SU-DHL-6 (cell line): ENCODE results near the gene CCSAP.
"Not testable (repeated sequence)": the region's sequence is repeated elsewhere in the genome, so short reads cannot be mapped to it uniquely, and the experiment has no call there.

Experiments
- H2AFZ ChIP-seq: fragments of 200-600 bp; sonication (generic); 2 replicates; pipeline ENCODE4 v1.6.1; 2014; ENCODE audit warnings: low read depth, mild to moderate bottlenecking, moderate library complexity, mixed read lengths, antibody characterized with exemption, low read length; ENCODE audit not compliant: severe bottlenecking
- H3F3A ChIP-seq: fragments of 200-600 bp; shearing (Covaris generic); 2 replicates; pipeline ENCODE4 v1.6.0; 2016; ENCODE audit warnings: antibody characterized with exemption, mild to moderate bottlenecking; ENCODE audit not compliant: insufficient read depth
- H3K27ac ChIP-seq: fragments of 200-600 bp; sonication (generic); 2 replicates; pipeline ENCODE4 v1.5.1; 2016; ENCODE audit warnings: low read depth, mild to moderate bottlenecking, low read length, moderate library complexity, mixed read lengths
- H3K27me3 ChIP-seq: fragments of 200-600 bp; sonication (generic), shearing (Covaris generic); 2 replicates; pipeline ENCODE4 v1.6.0; 2014; ENCODE audit warnings: mild to moderate bottlenecking, low read length
- H3K36me3 ChIP-seq: fragments of 200-600 bp; sonication (generic); 2 replicates; pipeline ENCODE4 v1.6.1; 2014; ENCODE audit warnings: mild to moderate bottlenecking, low read length, mixed read lengths
- H3K4me2 ChIP-seq: fragments of 300-600, 200-600 bp; shearing (Covaris generic), sonication (generic); 2 replicates; pipeline ENCODE4 v1.6.0; 2014; ENCODE audit warnings: low read length, low read depth, mild to moderate bottlenecking; ENCODE audit not compliant: poor library complexity, severe bottlenecking
- H3K4me3 ChIP-seq: fragments of 200-600 bp; sonication (generic); 2 replicates; pipeline ENCODE4 v1.5.1; 2014; ENCODE audit warnings: antibody characterized with exemption, low read length, mild to moderate bottlenecking, mixed read lengths; ENCODE audit not compliant: insufficient read depth, poor library complexity, severe bottlenecking
- H3K79me2 ChIP-seq: fragments of 200-600 bp; sonication (generic); 2 replicates; pipeline ENCODE4 v1.6.1; 2014; ENCODE audit warnings: mild to moderate bottlenecking, low read length, moderate library complexity; ENCODE audit not compliant: insufficient read depth
- H3K9ac ChIP-seq: fragments of 200-600 bp; sonication (generic); 2 replicates; pipeline ENCODE4 v1.7.0; 2014; ENCODE audit warnings: mild to moderate bottlenecking, low read length
- H3K9me2 ChIP-seq: fragments of 200-600 bp; sonication (generic); replicated peaks from 2 replicates; pipeline ENCODE4 v1.6.1; 2014; ENCODE audit warnings: low read length; ENCODE audit not compliant: insufficient read depth
- H3K9me3 ChIP-seq: fragments of 200-600 bp; sonication (generic); 2 replicates; pipeline ENCODE4 v1.6.1; 2014; ENCODE audit warnings: low read length, mixed read lengths; ENCODE audit not compliant: insufficient read depth
- H4K20me1 ChIP-seq: fragments of 200-600 bp; sonication (generic); 2 replicates; pipeline ENCODE4 v1.6.1; 2014; ENCODE audit warnings: low read depth, mild to moderate bottlenecking, antibody characterized with exemption, low read length, moderate library complexity, mixed read lengths
- EZH2phosphoT487 ChIP-seq: fragments of 200-600 bp; sonication (generic), shearing (Covaris generic); conservative IDR thresholded peaks from 2 replicates; pipeline ENCODE4 v1.6.1; 2018; ENCODE audit warnings: mild to moderate bottlenecking, antibody characterized with exemption, low read length, moderate library complexity, mixed read lengths
- TF ChIP-seq, protein P1 (sequence below): fragments of 200-600 bp; sonication (generic); IDR thresholded peaks from one replicate; pipeline ENCODE4 v1.5.1; 2017; ENCODE audit warnings: antibody characterized with exemption, mild to moderate bottlenecking, low read length, moderate library complexity; ENCODE audit not compliant: insufficient read depth, poor library complexity, severe bottlenecking

Gene CCSAP

DNA sequence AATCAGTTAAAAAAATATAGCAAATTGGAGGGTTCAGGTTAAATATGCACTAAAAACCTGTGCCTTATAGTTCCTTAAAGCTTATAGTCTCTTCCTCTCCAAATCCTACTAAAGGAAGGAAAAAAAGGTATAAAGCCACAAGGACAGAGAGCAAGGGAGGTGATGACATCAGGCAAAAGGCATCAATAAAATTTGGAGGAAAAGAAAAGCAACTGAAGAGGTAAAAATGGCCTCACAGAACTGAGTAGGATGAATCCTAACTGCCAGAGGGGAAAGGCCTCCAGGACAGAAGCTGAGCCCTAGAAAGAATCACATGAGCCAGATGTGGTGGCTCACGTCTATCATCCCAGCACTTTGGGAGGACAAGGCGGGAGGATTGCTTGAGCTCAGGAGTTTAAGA lies 8.1 kb downstream of the CCSAP start:
- TF ChIP-seq EZH2phosphoT487: no peak
- TF ChIP-seq, protein P1, sequence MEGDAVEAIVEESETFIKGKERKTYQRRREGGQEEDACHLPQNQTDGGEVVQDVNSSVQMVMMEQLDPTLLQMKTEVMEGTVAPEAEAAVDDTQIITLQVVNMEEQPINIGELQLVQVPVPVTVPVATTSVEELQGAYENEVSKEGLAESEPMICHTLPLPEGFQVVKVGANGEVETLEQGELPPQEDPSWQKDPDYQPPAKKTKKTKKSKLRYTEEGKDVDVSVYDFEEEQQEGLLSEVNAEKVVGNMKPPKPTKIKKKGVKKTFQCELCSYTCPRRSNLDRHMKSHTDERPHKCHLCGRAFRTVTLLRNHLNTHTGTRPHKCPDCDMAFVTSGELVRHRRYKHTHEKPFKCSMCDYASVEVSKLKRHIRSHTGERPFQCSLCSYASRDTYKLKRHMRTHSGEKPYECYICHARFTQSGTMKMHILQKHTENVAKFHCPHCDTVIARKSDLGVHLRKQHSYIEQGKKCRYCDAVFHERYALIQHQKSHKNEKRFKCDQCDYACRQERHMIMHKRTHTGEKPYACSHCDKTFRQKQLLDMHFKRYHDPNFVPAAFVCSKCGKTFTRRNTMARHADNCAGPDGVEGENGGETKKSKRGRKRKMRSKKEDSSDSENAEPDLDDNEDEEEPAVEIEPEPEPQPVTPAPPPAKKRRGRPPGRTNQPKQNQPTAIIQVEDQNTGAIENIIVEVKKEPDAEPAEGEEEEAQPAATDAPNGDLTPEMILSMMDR: no peak
- no peak overlapping the region for H2AFZ ChIP-seq
- peaks cover 3% of the 10 kb centered on the region; the same call in 1 of the 2 replicates for H3K36me3 ChIP-seq
- H4K20me1 ChIP-seq: no peaks in the 10 kb centered on the region
- no peak overlapping the region for H3K4me3 ChIP-seq
- peaks cover 3% of the 10 kb centered on the region; the same call in 1 of the 2 replicates for H3K79me2 ChIP-seq
- no peak overlapping the region for H3K9ac ChIP-seq
- no peaks in the 10 kb centered on the region for H3K9me3 ChIP-seq
- no peak overlapping the region for H3K27ac ChIP-seq
- H3F3A ChIP-seq: no peaks in the 10 kb centered on the region
- H3K27me3 ChIP-seq: no peaks in the 10 kb centered on the region
- H3K4me2 ChIP-seq: no peak overlapping the region
- no peaks in the 10 kb centered on the region for H3K9me2 ChIP-seq

DNA sequence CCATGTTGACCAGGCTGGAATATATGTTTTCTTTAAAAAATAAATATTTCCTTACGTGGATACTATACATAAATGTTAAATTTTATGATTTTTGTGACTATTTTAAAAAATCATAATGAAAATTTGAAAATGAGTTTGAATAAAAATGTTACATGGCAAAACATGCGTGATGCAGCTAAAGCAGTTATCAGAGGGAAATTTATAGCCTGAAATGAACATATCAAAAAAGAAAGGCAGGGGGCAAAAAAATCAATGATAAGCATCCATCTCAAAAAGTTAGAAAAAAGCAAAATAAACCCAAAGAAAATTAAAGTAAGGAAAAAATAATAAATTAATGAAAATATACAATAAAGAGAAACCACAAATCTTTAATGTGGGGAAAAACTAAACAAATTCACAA lies 8.6 kb downstream of the CCSAP start:
- no peaks in the 10 kb centered on the region for H3K9me3 ChIP-seq
- no peak overlapping the region for H3K4me2 ChIP-seq
- no peaks in the 10 kb centered on the region for H3K27me3 ChIP-seq
- no peak for TF ChIP-seq EZH2phosphoT487
- TF ChIP-seq, protein P1: no peak
- peaks cover 3% of the 10 kb centered on the region; the same call in 1 of the 2 replicates for H3K36me3 ChIP-seq
- H3F3A ChIP-seq: no peaks in the 10 kb centered on the region
- no peak overlapping the region for H3K9ac ChIP-seq
- H3K4me3 ChIP-seq: no peak overlapping the region
- peaks cover 3% of the 10 kb centered on the region; the same call in 1 of the 2 replicates for H3K79me2 ChIP-seq
- H4K20me1 ChIP-seq: no peaks in the 10 kb centered on the region
- H3K27ac ChIP-seq: no peak overlapping the region
- no peaks in the 10 kb centered on the region for H3K9me2 ChIP-seq
- no peak overlapping the region for H2AFZ ChIP-seq

DNA sequence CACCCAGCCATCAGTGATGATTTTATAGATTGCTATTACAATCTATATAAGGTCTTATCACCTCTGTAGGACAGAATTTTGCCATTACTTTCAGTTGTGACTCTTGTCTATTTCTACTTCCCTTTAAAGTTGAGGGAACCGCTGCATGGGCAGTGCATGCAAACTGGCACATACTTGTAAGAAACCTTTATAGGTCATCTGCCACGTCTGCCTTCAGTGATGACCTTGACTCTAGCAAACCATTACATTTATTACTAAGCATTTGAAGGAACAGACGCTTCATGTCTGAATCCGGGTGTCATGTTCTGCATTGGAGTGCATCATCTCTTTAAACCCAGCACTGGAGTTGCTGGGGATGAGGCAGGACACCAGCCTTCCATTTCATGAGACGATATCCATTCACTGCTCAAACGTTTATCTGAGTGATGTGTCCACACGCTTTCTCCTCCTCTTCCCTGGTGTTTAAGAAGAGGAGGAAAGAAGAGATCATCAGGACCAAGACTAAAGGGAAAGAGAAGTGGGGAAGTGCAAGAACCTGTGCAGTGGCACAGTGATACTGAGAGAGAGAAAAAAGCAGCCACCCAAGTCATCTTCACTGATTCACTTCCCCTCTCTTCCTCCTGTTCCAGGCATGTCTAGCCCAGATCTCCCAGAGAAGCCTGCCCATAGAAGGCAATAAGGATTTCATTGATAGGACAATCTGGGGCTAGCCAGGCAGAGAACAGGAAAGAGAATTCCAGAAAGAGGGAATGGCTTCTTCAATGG lies 14.1 kb downstream of the CCSAP start:
- Histone ChIP-seq H3K27me3 (no peaks in the 10 kb centered on the region), H3F3A (no peaks in the 10 kb centered on the region), H3K79me2 (no peaks in the 10 kb centered on the region), H3K4me2 (no peak overlapping the region), H3K9ac (no peak overlapping the region), H3K9me3 (no peaks in the 10 kb centered on the region), H4K20me1 (no peaks in the 10 kb centered on the region), H3K4me3 (no peak overlapping the region), H3K9me2 (no peaks in the 10 kb centered on the region), H3K36me3 (0 out of 2 replicates have a peak, but pooled peaks cover 6% of the 10 kb centered on the region), H2AFZ (no peak overlapping the region), H3K27ac (no peak overlapping the region)
- no peak for TF ChIP-seq EZH2phosphoT487
- TF ChIP-seq, protein P1: no peak

DNA sequence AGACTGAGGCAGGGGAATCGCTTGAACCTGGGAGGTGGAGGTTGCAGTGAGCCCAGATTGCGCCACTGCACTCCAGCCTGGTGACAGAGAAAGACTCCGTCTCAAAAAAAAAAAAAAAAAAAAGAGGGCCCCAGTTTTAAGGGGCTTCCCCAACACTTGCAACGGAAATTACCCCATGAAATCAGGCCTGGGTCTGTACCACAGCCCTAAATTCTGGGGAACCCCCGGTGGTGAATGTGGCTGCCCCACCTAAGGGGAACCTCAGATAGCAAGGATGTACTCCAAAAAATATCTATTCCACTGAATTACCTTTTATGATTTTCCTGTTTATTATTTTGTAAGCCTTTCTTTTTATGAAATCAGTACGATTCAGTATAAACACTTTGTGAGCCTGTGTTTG lies 15.1 kb downstream of the CCSAP start:
- H3K4me3 ChIP-seq, H3K9me2 ChIP-seq, H3F3A ChIP-seq, H3K4me2 ChIP-seq, H3K9ac ChIP-seq, H3K27me3 ChIP-seq, H3K36me3 ChIP-seq, H3K79me2 ChIP-seq, H3K9me3 ChIP-seq, H4K20me1 ChIP-seq, H2AFZ ChIP-seq, H3K27ac ChIP-seq: not testable (repeated sequence)
